Esophagus squamous epithelium (tissue), 4 donors: ENCODE data around the gene SAPCD2.

ENCODE experiments used
- CTCF ChIP-seq, 6 experiments: fragments of 450-650 bp in 4 of 6; fragments of 200-600 bp in 2 of 6; sonication (generic) in 2 of 6; IDR thresholded peaks; one replicate each; pipeline ENCODE4 v1.5.1; 2016 to 2019; ENCODE audit warnings: antibody characterized with exemption in 6 of 6, mild to moderate bottlenecking in 4 of 6, moderate library complexity in 4 of 6
- POLR2A ChIP-seq, 4 donors: fragments of 450-650 bp; IDR thresholded peaks; one replicate each; pipeline ENCODE4 v1.6.1; 2017; ENCODE audit warnings: antibody characterized with exemption in 4 of 4, mild to moderate bottlenecking in 4 of 4, moderate library complexity in 3 of 4

GRCh38 chr9:137041124-137041523, 29.2 kb downstream of the SAPCD2 start:
- no peak for TF ChIP-seq CTCF (IDR thresholded peaks at IDR 0.05)
- TF ChIP-seq POLR2A (IDR thresholded peaks at IDR 0.05) = no peak
